RPMI8226 (cell line): ENCODE data around the gene GPNMB.

Experiments used
- DNase-seq: peaks from one replicate; pipeline ENCODE4 v3.0.0-alpha.2; 2015

Gene GPNMB

GRCh38 chr7:23275912-23276311 is 29.3 kb downstream of the GPNMB start:
- DNase-seq, result no peak

DNA sequence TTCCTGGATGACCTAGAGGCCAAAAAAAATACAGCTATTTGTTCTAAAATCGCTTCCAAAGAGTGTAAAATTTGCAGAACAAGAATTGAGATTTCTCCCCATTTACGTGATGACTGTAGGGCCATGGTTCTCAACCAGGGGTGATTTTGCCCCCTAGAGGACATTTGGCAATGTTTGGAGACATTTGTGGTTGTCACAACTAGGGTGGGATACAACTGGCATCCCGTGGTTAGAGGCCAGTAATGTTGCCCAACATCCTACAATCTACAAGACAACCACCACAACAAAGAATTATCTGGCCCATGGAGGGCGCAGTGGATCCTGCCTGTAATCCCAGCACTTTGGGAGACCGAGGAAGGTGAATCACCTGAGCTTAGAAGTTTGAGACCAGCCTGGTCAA is 29.8 kb downstream of the GPNMB start:
- DNase-seq, result peak; percentile 23

GRCh38 chr7:23276947-23277346 is 30.4 kb downstream of the GPNMB start:
- DNase-seq, result no peak

DNA sequence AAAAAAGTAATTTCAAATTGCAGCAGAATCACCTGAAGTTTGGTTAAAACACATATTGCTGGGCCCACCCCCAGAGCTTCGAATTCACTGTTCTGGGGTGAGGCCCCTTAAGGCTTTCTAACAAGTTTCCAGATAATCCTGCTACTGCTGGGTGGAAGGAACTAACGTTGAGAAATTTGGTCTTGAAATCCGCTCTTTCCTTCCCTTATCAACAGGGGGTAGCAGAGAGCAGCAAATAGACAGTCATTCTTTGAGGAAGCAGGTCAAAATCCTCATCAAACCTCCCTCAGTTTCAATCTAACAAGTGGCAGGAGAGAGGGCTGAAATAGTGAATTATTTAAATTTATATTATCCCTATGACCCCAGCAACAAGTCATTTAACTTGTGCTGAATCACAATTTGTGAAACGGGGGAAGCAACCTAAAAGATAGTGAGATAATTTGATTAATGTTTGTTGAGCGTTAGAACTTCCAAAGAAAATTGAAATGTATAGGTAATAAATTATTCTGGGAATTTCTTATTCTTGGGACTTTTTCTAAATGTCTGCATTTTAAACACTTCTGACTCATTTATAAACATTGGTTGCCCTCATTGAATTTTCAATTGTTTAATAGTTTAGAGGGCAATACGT is 30.9 kb downstream of the GPNMB start:
- peak; percentile 77 for DNase-seq

DNA sequence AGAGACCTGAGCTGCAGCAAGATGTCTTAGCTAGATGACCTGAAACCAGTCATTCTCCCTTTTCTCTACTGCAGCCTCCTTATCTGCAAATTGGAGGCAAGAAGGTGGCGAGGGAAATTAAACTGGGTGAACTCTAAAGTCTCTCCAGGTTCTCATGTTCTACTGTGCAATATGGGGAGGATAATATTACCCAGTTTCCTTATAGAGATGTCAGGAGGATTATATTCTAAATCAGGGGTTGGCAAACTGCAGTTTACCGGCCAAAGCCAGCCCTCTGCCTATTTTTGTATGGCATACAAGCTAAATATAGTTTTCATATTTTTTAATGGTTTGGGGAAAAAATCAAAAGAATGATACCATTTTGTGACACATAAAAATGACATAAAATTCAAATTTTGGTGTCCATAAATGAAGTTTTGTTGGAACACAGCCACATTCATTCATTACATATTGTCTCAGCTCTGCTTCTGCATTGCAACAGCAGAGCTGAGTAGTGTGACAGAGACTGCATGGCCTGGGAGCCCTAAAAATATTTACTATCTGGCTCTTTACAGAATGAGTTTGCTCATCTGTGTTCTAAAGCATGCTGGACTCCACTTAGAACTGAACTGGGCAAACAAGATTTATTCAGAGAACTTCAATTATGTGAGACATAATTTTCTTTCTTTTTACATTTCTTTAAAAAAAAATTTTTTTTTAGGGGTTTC is 33.4 kb downstream of the GPNMB start:
- no peak for DNase-seq

GRCh38 chr7:23283086-23283485 is 36.5 kb downstream of the GPNMB start:
- no peak for DNase-seq

- DNase-seq, result no peak
These were observed 38.3 kb downstream of the GPNMB start for GRCh38 chr7:23284871-23285270.

GRCh38 chr7:23285657-23286646 is 39.4 kb downstream of the GPNMB start:
- DNase-seq, result no peak

- DNase-seq, result no peak
These were observed 41.0 kb downstream of the GPNMB start for GRCh38 chr7:23287612-23288011.

- DNase-seq, result no peak
These were observed 44.4 kb downstream of the GPNMB start for GRCh38 chr7:23290993-23291392.

- DNase-seq, result no peak
These were observed 45.5 kb downstream of the GPNMB start for GRCh38 chr7:23291957-23292560.

- no peak for DNase-seq
These were observed 46.0 kb downstream of the GPNMB start for GRCh38 chr7:23292623-23293022.

- no peak for DNase-seq
These were observed 47.0 kb downstream of the GPNMB start for GRCh38 chr7:23293500-23294073.

GRCh38 chr7:23294549-23295400 is 48.2 kb downstream of the GPNMB start:
- DNase-seq, result no peak

GRCh38 chr7:23295401-23295697 is 48.8 kb downstream of the GPNMB start:
- DNase-seq, result no peak

DNA sequence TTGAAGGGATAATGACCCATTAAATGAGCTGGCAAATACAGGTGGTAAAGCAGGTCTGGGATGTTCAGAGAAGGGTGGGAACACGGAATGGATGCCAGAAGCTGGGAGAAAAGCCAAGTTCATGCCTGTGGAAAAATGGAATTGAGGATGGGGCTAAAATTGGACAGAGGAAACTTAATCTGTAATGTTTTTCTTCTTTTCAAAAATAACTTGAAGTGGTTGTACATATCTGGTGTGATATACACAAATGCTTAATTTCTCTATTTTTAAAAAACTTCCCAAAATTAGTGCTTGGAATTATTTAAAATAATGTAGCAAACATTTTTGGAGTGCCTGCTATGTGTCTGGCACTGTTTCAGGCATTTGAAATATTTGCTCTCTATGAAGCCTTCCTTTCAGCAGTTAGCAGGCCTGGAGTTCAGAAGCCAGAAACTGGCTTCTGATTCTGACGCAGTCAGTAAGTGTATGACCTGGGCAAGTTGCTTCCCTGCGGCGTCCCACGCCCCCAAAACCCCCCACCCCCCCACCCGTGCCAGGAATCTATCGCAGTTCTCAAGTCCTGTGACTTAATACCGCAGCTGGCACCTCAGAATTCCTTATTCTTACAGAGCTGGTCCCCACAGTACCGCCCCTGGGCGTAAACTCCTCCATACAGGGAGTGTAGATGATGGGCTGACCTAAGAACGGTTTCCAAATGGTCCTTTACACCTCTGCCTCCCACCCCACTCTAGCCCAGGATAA is 51.7 kb downstream of the GPNMB start:
- DNase-seq, result no peak

GRCh38 chr7:23298885-23299769 is 52.6 kb downstream of the GPNMB start, which contains the start of gene MALSU1:
Gene MALSU1, plus strand, starts transcription at chr7:23299339. Its CDS starts 14 bp downstream, at chr7:23299353.
- peak; percentile 99 for DNase-seq

- DNase-seq, result no peak
These were observed 53.3 kb downstream of the GPNMB start for GRCh38 chr7:23299770-23300300.

- no peak for DNase-seq
These were observed 60.5 kb downstream of the GPNMB start for GRCh38 chr7:23306936-23307521.
